ENCODE results near the gene GPR137. TPM values are rescaled to one million over a fixed set of nuclear protein-coding genes. Genes with fewer than 3 reads are reported as not detected.

The GPR137 gene
- total and polyA plus RNA-seq, 9 of the 15 experiments (the other 6 are each of a cell fraction or from before 2014, with no cell fraction given), result 0.32 to 26.7 (median 10.7) TPM

DNA sequence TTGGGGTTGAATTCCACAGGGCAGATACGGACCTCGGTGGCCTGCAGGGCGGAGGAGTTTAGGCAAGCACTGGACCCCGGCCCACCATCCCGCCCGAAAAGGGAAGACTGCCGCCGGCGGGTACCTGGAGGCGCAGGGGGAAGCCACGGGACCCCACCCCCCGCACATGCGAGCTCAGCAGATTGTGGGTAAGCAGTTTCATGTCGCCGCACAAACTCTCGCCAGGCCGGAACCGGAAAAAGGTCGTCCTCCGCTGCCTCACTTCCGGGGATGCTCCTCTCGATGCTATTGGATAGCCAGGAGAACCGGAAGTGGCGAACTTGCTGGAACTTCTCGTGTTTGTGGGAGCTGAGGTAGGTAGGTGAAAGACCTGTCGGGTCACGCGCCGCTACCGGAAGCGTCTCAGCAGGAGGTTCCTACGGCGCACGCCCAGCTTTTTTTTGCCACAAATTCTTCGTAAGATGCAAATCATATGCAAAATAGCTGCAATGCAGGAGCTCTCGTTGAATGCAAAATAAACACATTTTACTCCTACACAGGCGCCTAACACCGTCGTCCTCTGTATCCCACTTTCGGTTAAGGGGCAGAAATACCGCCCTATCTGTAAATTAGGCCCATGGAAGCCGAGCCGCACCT lies 31.8 kb downstream of the GPR137 start, which contains the start of gene TRMT112 (continued):
- TF ChIP-seq POLR2AphosphoS5 (IDR thresholded peaks at IDR 0.05; ENCODE audit: control insufficient read depth, insufficient read depth, low read depth, low read length) (peak; percentile 52; the same call in 1 of the 2 replicates), NFYB (IDR thresholded peaks at IDR 0.05; ENCODE audit: extremely low read depth, insufficient read length) (peak; percentile 80), PHF20 (IDR thresholded peaks at IDR 0.05; ENCODE audit: partially characterized antibody) (peak; percentile 76), OTX1 (CRISPR knock-in tag; IDR thresholded peaks at IDR 0.05) (peak; percentile 4; the same call in 1 of the 2 replicates), MYC (IDR thresholded peaks at IDR 0.05; ENCODE audit: low read depth, low read length) (peak; percentile 78), MYC (CRISPR knock-in tag; IDR thresholded peaks at IDR 0.05; ENCODE audit: borderline replicate concordance, low read depth) (peak; percentile 57; the same call in 1 of the 2 replicates), ZNF41 (CRISPR knock-in tag; conservative IDR thresholded peaks at IDR 0.05) (no peak), CTBP1 (IDR thresholded peaks at IDR 0.05; ENCODE audit: borderline replicate concordance) (0 out of 2 replicates have a peak, but pooled peaks have one; percentile 13), JUND (IDR thresholded peaks at IDR 0.05; ENCODE audit: borderline replicate concordance, low read depth, low read length) (peak; percentile 9; the same call in 1 of the 2 replicates), JUND (tag; IDR thresholded peaks at IDR 0.05; ENCODE audit: borderline replicate concordance, low read depth, low read length) (no peak), RAD51 (IDR thresholded peaks at IDR 0.05; ENCODE audit: borderline replicate concordance, low read depth) (peak; percentile 77), MIER1 (IDR thresholded peaks at IDR 0.05; ENCODE audit: low read depth) (0 out of 2 replicates have a peak, but pooled peaks have one; percentile 10), KAT8 (IDR thresholded peaks at IDR 0.05; ENCODE audit: low read depth) (no peak), ZBTB43 (CRISPR knock-in tag; IDR thresholded peaks at IDR 0.05) (no peak), BHLHE40 (IDR thresholded peaks at IDR 0.05; ENCODE audit: low read length) (peak; percentile 90), ZBTB2 (IDR thresholded peaks at IDR 0.05) (0 out of 2 replicates have a peak, but pooled peaks have one; percentile 46), SMAD1 (IDR thresholded peaks at IDR 0.05; ENCODE audit: low read depth, low read length, partially characterized antibody) (peak; percentile 11), ZBTB7A (IDR thresholded peaks at IDR 0.05; ENCODE audit: borderline replicate concordance, control insufficient read depth, low read depth, low read length) (peak; percentile 65; the same call in 1 of the 2 replicates), MCM3 (IDR thresholded peaks at IDR 0.05) (no peak), NR2C1 (IDR thresholded peaks at IDR 0.05) (peak; percentile 72), NR2C1 (tag; IDR thresholded peaks at IDR 0.05) (peak; percentile 45)
- TF ChIP-seq, protein P1, sequence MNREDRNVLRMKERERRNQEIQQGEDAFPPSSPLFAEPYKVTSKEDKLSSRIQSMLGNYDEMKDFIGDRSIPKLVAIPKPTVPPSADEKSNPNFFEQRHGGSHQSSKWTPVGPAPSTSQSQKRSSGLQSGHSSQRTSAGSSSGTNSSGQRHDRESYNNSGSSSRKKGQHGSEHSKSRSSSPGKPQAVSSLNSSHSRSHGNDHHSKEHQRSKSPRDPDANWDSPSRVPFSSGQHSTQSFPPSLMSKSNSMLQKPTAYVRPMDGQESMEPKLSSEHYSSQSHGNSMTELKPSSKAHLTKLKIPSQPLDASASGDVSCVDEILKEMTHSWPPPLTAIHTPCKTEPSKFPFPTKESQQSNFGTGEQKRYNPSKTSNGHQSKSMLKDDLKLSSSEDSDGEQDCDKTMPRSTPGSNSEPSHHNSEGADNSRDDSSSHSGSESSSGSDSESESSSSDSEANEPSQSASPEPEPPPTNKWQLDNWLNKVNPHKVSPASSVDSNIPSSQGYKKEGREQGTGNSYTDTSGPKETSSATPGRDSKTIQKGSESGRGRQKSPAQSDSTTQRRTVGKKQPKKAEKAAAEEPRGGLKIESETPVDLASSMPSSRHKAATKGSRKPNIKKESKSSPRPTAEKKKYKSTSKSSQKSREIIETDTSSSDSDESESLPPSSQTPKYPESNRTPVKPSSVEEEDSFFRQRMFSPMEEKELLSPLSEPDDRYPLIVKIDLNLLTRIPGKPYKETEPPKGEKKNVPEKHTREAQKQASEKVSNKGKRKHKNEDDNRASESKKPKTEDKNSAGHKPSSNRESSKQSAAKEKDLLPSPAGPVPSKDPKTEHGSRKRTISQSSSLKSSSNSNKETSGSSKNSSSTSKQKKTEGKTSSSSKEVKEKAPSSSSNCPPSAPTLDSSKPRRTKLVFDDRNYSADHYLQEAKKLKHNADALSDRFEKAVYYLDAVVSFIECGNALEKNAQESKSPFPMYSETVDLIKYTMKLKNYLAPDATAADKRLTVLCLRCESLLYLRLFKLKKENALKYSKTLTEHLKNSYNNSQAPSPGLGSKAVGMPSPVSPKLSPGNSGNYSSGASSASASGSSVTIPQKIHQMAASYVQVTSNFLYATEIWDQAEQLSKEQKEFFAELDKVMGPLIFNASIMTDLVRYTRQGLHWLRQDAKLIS (CRISPR knock-in tag; IDR thresholded peaks at IDR 0.05), result peak; percentile 92; the same call in 1 of the 2 replicates
